Body of pancreas (tissue), 4 donors: ENCODE data around the gene ARL4A.

Source experiments
- CTCF ChIP-seq, 7 experiments: fragments of 450-650 bp in 4 of 7; fragments of 200-600 bp in 3 of 7; sonication (generic) in 3 of 7; IDR thresholded peaks; one replicate each; pipeline ENCODE4 v1.5.1; 2016 to 2019; ENCODE audit warnings: antibody characterized with exemption in 7 of 7
- POLR2A ChIP-seq, 3 donors: fragments of 450-650 bp; IDR thresholded peaks; one replicate each; pipeline ENCODE4 v1.6.1; 2016; ENCODE audit warnings: antibody characterized with exemption in 3 of 3, mild to moderate bottlenecking in 2 of 3

GRCh38 chr7:12730523-12730922, 43.1 kb downstream of the ARL4A start:
- TF ChIP-seq CTCF (IDR thresholded peaks at IDR 0.05) (no peak), POLR2A (IDR thresholded peaks at IDR 0.05) (no peak)
